HUES64 (cell line): Measurements from ENCODE around the gene LYPD4.
"Not testable (repeated sequence)": the region's sequence is repeated elsewhere in the genome, so short reads cannot be mapped to it uniquely, and the experiment has no call there.

ENCODE experiments used
- H3K27ac ChIP-seq: 2 replicates; pipeline ENCODE4 v1.7.0; 2013; ENCODE audit warnings: low read depth, low read length, inconsistent platforms
- H3K27me3 ChIP-seq: 2 replicates; pipeline ENCODE4 v1.6.1; 2013; ENCODE audit warnings: mild to moderate bottlenecking, low read length; ENCODE audit not compliant: insufficient read depth
- H3K36me3 ChIP-seq: 2 replicates; pipeline ENCODE4 v1.6.1; 2013; ENCODE audit warnings: mild to moderate bottlenecking, low read length; ENCODE audit not compliant: insufficient read depth
- H3K4me1 ChIP-seq: 2 replicates; pipeline ENCODE4 v1.6.1; 2013; ENCODE audit warnings: mild to moderate bottlenecking, low read length, moderate library complexity; ENCODE audit not compliant: insufficient read depth
- H3K4me3 ChIP-seq: 2 replicates; pipeline ENCODE4 v1.5.1; 2013; ENCODE audit warnings: mild to moderate bottlenecking, low read length, moderate library complexity
- H3K9ac ChIP-seq: 2 replicates; pipeline ENCODE4 v1.6.1; 2013; ENCODE audit warnings: mild to moderate bottlenecking, low read depth, low read length
- H3K9me3 ChIP-seq: 2 replicates; pipeline ENCODE4 v1.6.1; 2013; ENCODE audit warnings: low read depth, low read length; ENCODE audit not compliant: insufficient read depth
- WGBS: fragments of 150-250, 120-280 bp; methylation state at CpG from one replicate; pipeline ENCODE4 v1.1.7; 2013; ENCODE audit warnings: missing lambda C conversion rate; 5-methylcytosine and 5-hydroxymethylcytosine counted together

The LYPD4 gene

DNA sequence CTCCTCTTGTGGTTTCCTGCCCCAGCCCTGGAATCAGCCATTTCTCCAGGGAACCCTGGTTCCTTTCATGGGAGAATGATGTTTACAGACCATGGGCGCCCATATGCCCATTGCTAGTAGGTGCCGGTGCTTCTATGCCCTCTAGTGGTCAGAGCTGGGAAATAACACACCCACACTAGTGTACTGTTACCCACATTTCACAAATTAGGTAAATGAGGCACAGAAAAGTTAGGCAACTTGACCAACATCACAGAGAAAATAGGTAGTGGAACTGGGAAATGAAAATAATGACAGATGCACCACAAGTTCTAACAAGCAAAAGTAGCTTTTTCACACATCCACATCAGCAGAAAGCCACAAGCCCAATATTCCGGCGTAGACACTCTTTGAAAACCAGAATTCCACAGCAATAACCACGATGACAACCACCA is 49.4 kb downstream of the LYPD4 start:
- H3K4me3 ChIP-seq = no peak overlapping the region
- 51% methylated on average over 4 of the region's 5 CpGs for WGBS
- no peak overlapping the region for H3K27ac ChIP-seq
- no peaks in the 10 kb centered on the region for H3K36me3 ChIP-seq
- H3K9ac ChIP-seq = no peak overlapping the region
- no peaks in the 10 kb centered on the region for H3K4me1 ChIP-seq
- no peaks in the 10 kb centered on the region for H3K9me3 ChIP-seq
- no peaks in the 10 kb centered on the region for H3K27me3 ChIP-seq

GRCh38 chr19:41793414-41793727 is 51.1 kb downstream of the LYPD4 start:
- Histone ChIP-seq H3K27me3 (no peaks in the 10 kb centered on the region), H3K36me3 (no peaks in the 10 kb centered on the region), H3K9ac (no peak overlapping the region), H3K4me3 (no peak overlapping the region), H3K9me3 (no peaks in the 10 kb centered on the region), H3K27ac (no peak overlapping the region), H3K4me1 (no peaks in the 10 kb centered on the region)
- WGBS = no CpG with 5 or more reads among the region's 1 CpG

GRCh38 chr19:41792513-41793413 is 51.7 kb downstream of the LYPD4 start:
- Histone ChIP-seq H3K9me3 (no peaks in the 10 kb centered on the region), H3K27me3 (peaks cover 1% of the 10 kb centered on the region; the same call in 1 of the 2 replicates), H3K27ac (no peak overlapping the region), H3K4me3 (no peak overlapping the region), H3K9ac (no peak overlapping the region), H3K36me3 (no peaks in the 10 kb centered on the region), H3K4me1 (no peaks in the 10 kb centered on the region)
- 30% methylated on average over 22 of the region's 22 CpGs for WGBS

GRCh38 chr19:41789053-41789452 is 55.4 kb downstream of the LYPD4 start:
- WGBS = 86% methylated on average over 3 of the region's 5 CpGs
- not testable (repeated sequence) for H3K4me1 ChIP-seq, H3K9ac ChIP-seq, H3K9me3 ChIP-seq, H3K4me3 ChIP-seq, H3K36me3 ChIP-seq, H3K27ac ChIP-seq
- H3K27me3 ChIP-seq = peaks cover 29% of the 10 kb centered on the region

- no CpG with 5 or more reads among the region's 1 CpG for WGBS
Measured at GRCh38 chr19:41788518-41788917, 56.0 kb downstream of the LYPD4 start.

More at GRCh38 chr19:41788518-41788917, 56.0 kb downstream of the LYPD4 start:
- peaks cover 29% of the 10 kb centered on the region for H3K27me3 ChIP-seq
- H3K4me1 ChIP-seq, H3K36me3 ChIP-seq, H3K27ac ChIP-seq, H3K9me3 ChIP-seq, H3K4me3 ChIP-seq, H3K9ac ChIP-seq: not testable (repeated sequence)
